ENCODE results near the gene CDH24. TPM values are rescaled to one million over a fixed set of nuclear protein-coding genes. Genes with fewer than 3 reads are reported as not detected.
A peak's percentile ranks its signal among the peaks of the same experiment; 100 is the strongest.

CDH24 gene
- total RNA-seq, 1 donor from 2014 or later = 7.8 TPM

GRCh38 chr14:23033801-23034497 lies 23.4 kb downstream of the CDH24 start:
- TF ChIP-seq CTCF (IDR thresholded peaks at IDR 0.05) = no peak
- Histone ChIP-seq H3K4me3 (peak overlapping the region; percentile 69), H3K4me1 (peaks cover 8% of the 10 kb centered on the region), H3K9me3 (no peaks in the 10 kb centered on the region), H3K27ac (peak overlapping the region; percentile 96), H3K27me3 (no peaks in the 10 kb centered on the region), H3K36me3 (peaks cover 37% of the 10 kb centered on the region)
- intact Hi-C loops (cut with DNase I) = no loop called here
- ATAC-seq (no peak), DNase-seq (no peak)

- intact Hi-C loops (cut with DNase I) = no loop called here
- no peak for TF ChIP-seq CTCF (IDR thresholded peaks at IDR 0.05)
- Histone ChIP-seq H3K27ac (no peak overlapping the region), H3K4me3 (peak overlapping the region; percentile 69), H3K4me1 (peaks cover 13% of the 10 kb centered on the region), H3K36me3 (peaks cover 44% of the 10 kb centered on the region), H3K27me3 (no peaks in the 10 kb centered on the region), H3K9me3 (no peaks in the 10 kb centered on the region)
- DNase-seq (no peak), ATAC-seq (no peak)
These were observed 24.0 kb downstream of the CDH24 start for GRCh38 chr14:23033251-23033727.

GRCh38 chr14:23030936-23031335 lies 26.4 kb downstream of the CDH24 start:
- no peaks in the 10 kb centered on the region for H3K9me3 ChIP-seq
- no peak overlapping the region for H3K27ac ChIP-seq
- ATAC-seq (no peak), DNase-seq (no peak)
- TF ChIP-seq CTCF (IDR thresholded peaks at IDR 0.05) = no peak
- intact Hi-C loops (cut with DNase I) = no loop called here
- H3K36me3 ChIP-seq = peaks cover 59% of the 10 kb centered on the region
- H3K27me3 ChIP-seq = no peaks in the 10 kb centered on the region
- peaks cover 15% of the 10 kb centered on the region for H3K4me1 ChIP-seq
- H3K4me3 ChIP-seq = no peak overlapping the region

GRCh38 chr14:23028799-23029198 lies 28.5 kb downstream of the CDH24 start:
- H3K36me3 ChIP-seq = peaks cover 69% of the 10 kb centered on the region
- no peaks in the 10 kb centered on the region for H3K27me3 ChIP-seq
- H3K27ac ChIP-seq = no peak overlapping the region
- intact Hi-C loops (cut with DNase I) = no loop called here
- ATAC-seq (no peak), DNase-seq (no peak)
- no peaks in the 10 kb centered on the region for H3K9me3 ChIP-seq
- TF ChIP-seq CTCF (IDR thresholded peaks at IDR 0.05) = no peak
- H3K4me1 ChIP-seq = peaks cover 14% of the 10 kb centered on the region
- H3K4me3 ChIP-seq = no peak overlapping the region

GRCh38 chr14:23025151-23025814 lies 32.0 kb downstream of the CDH24 start:
- ATAC-seq (no peak), DNase-seq (no peak)
- H3K27me3 ChIP-seq = no peaks in the 10 kb centered on the region
- intact Hi-C loops (cut with DNase I) = no loop called here
- H3K36me3 ChIP-seq = peaks cover 40% of the 10 kb centered on the region
- no peak overlapping the region for H3K27ac ChIP-seq
- TF ChIP-seq CTCF (IDR thresholded peaks at IDR 0.05) = no peak
- peaks cover 7% of the 10 kb centered on the region for H3K4me1 ChIP-seq
- no peak overlapping the region for H3K4me3 ChIP-seq
- H3K9me3 ChIP-seq = no peaks in the 10 kb centered on the region

Measured in upper lobe of right lung (tissue), 1 donor.